Chondrocyte (in vitro differentiated cells): ENCODE data around the gene MEIS2. TPM values are rescaled to one million over a fixed set of nuclear protein-coding genes. Genes with fewer than 3 reads are reported as not detected.

Experiments
- DNase-seq: peaks from one replicate; pipeline ENCODE4 v3.0.0; 2021; ENCODE audit warnings: mixed read lengths, low spot score
- H3K27ac Mint-ChIP-seq: one replicate; pipeline ENCODE4 v1.8.0; 2021; ENCODE audit warnings: mild to moderate bottlenecking, moderate library complexity, mixed read lengths; ENCODE audit not compliant: unreplicated experiment
- H3K27me3 Mint-ChIP-seq: 2 replicates; pipeline ENCODE4 v1.8.0; 2021; ENCODE audit warnings: low read depth, mixed read lengths
- H3K36me3 Mint-ChIP-seq: 2 replicates; pipeline ENCODE4 v1.8.0; 2021; ENCODE audit warnings: low read depth, mixed read lengths
- H3K4me1 Mint-ChIP-seq: 2 replicates; pipeline ENCODE4 v1.8.0; 2021; ENCODE audit warnings: low read depth, mild to moderate bottlenecking, mixed read lengths
- H3K4me3 Mint-ChIP-seq: one replicate; pipeline ENCODE4 v1.8.0; 2021; ENCODE audit warnings: mild to moderate bottlenecking, moderate library complexity, mixed read lengths; ENCODE audit not compliant: unreplicated experiment
- H3K9me3 Mint-ChIP-seq: 2 replicates; pipeline ENCODE4 v1.8.0; 2021; ENCODE audit warnings: low read depth, mixed read lengths
- CTCF ChIP-seq: fragments of 200-600 bp; sonication (generic); IDR thresholded peaks from 2 replicates; pipeline ENCODE4 v1.5.0; 2021; ENCODE audit warnings: antibody characterized with exemption, mild to moderate bottlenecking, moderate library complexity
- long read RNA-seq: library from polyadenylated mRNA; stranded (forward); transcript quantifications from one replicate; pipeline ENCODE4 v2.0.0, GENCODE V29; 2021
- total RNA-seq: library from RNA; stranded (reverse); gene quantifications from 3 replicates; pipeline ENCODE4 v1.2.1, GENCODE V29; 2021

Gene MEIS2
- 28.3 to 76.9 TPM (median 30.2 TPM) in 3 replicates for total RNA-seq
- long read RNA-seq, partial matches to known transcripts = 5 of 15 reads
- long read RNA-seq, other reads (novel, unspliced or antisense) = 4 of 15 reads

- Mint-ChIP-seq H3K27ac (peak within 1 kb of the TSS; percentile 100), H3K9me3 (no peaks in the 10 kb centered on the region), H3K36me3 (peaks cover 5% of the 10 kb centered on the region), H3K4me1 (peaks cover 36% of the 10 kb centered on the region), H3K4me3 (peak within 1 kb of the TSS; percentile 99), H3K27me3 (peaks cover 22% of the 10 kb centered on the region)
- peak; percentile 97 for DNase-seq
- no peak for TF ChIP-seq CTCF
These were observed at the start of gene MEIS2 for GRCh38 chr15:37100109-37100965. Gene MEIS2, minus strand, starts transcription at chr15:37100549. Its CDS starts 1,083 bp downstream, at chr15:37099466.

GRCh38 chr15:37149146-37149545 lies 48.8 kb upstream of the MEIS2 start:
- no peaks in the 10 kb centered on the region for H3K9me3 Mint-ChIP-seq
- no peak for DNase-seq
- peaks cover 20% of the 10 kb centered on the region for H3K27me3 Mint-ChIP-seq
- no peaks in the 10 kb centered on the region for H3K4me1 Mint-ChIP-seq
- H3K4me3 Mint-ChIP-seq = no peak overlapping the region
- no peak for TF ChIP-seq CTCF
- no peaks in the 10 kb centered on the region for H3K36me3 Mint-ChIP-seq
- H3K27ac Mint-ChIP-seq = no peak overlapping the region

- no peak for DNase-seq
- H3K36me3 Mint-ChIP-seq = no peaks in the 10 kb centered on the region
- no peak for TF ChIP-seq CTCF
- H3K4me1 Mint-ChIP-seq = no peaks in the 10 kb centered on the region
- H3K27me3 Mint-ChIP-seq = peaks cover 23% of the 10 kb centered on the region
- no peak overlapping the region for H3K4me3 Mint-ChIP-seq
- H3K9me3 Mint-ChIP-seq = no peaks in the 10 kb centered on the region
- no peak overlapping the region for H3K27ac Mint-ChIP-seq
These were observed 48.4 kb upstream of the MEIS2 start for GRCh38 chr15:37148714-37149113.

GRCh38 chr15:37143351-37143750 lies 43.0 kb upstream of the MEIS2 start:
- TF ChIP-seq CTCF = no peak
- no peak for DNase-seq
- Mint-ChIP-seq H3K27me3 (peaks cover 25% of the 10 kb centered on the region), H3K9me3 (no peaks in the 10 kb centered on the region), H3K36me3 (no peaks in the 10 kb centered on the region), H3K27ac (no peak overlapping the region), H3K4me3 (no peak overlapping the region), H3K4me1 (peaks cover 5% of the 10 kb centered on the region)

GRCh38 chr15:37142371-37142770 lies 42.0 kb upstream of the MEIS2 start:
- DNase-seq = no peak
- H3K27ac Mint-ChIP-seq = no peak overlapping the region
- H3K4me3 Mint-ChIP-seq = no peak overlapping the region
- H3K27me3 Mint-ChIP-seq = peaks cover 21% of the 10 kb centered on the region
- TF ChIP-seq CTCF = no peak
- H3K36me3 Mint-ChIP-seq = no peaks in the 10 kb centered on the region
- H3K4me1 Mint-ChIP-seq = peaks cover 5% of the 10 kb centered on the region
- no peaks in the 10 kb centered on the region for H3K9me3 Mint-ChIP-seq
